K562 (cell line): ENCODE results near the gene TIMM17B. TPM values are rescaled to one million over a fixed set of nuclear protein-coding genes. Genes with fewer than 3 reads are reported as not detected.

Experiments
- ATAC-seq: fragments of 200-7000 bp; cut with Tn5 transposase; 3 replicates; pipeline ENCODE4 v1.9.1; 2020; ENCODE audit warnings: moderate library complexity
- BruUV-seq: library from RNA; stranded (reverse); fragments of 400-500 nt; replicated peaks from 2 replicates; lab custom pipeline; 2021; lab: Mats Ljungman, UMichigan
- CTCF ChIA-PET: fragments of 300-600 bp; formaldehyde crosslinking; extraction: SDS; loops from one replicate; lab custom pipeline; 2021; ENCODE audit warnings: low intra/inter-chr PET ratio; lab: Yijun Ruan, JAX
- POLR2A ChIA-PET: fragments of 300-600, 350-650 bp; sonication (Branson Sonifier 250); formaldehyde crosslinking; extraction: SDS; loops from one replicate; lab custom pipeline; 2021; ENCODE audit warnings: antibody characterized with exemption, inconsistent platforms; lab: Yijun Ruan, JAX
- DNase-seq, 4 experiments: peaks; one replicate each; pipeline versions ENCODE4 v3.0.0 to v3.0.0-alpha.2; 2011 to 2018; ENCODE audit warnings: low spot score in 3 of 4, mixed read lengths in 3 of 4; ENCODE audit errors: extremely low read depth in 1 of 4
- FAIRE-seq: peaks from 2 replicates; lab custom pipeline; 2011; peaks lifted over from hg19 to GRCh38; lab: Jason Lieb, UNC
- H2AFZ ChIP-seq: 2 replicates; pipeline ENCODE4 v1.6.0; 2011; ENCODE audit warnings: low read depth, low read length, control low read depth, inconsistent platforms
- H3K27ac ChIP-seq: fragments of 200-600 bp; 3 replicates; pipeline ENCODE4 v1.8.0; 2011; ENCODE audit warnings: low read depth, mild to moderate bottlenecking, control low read depth, inconsistent platforms, low read length, moderate library complexity, mixed read lengths; ENCODE audit errors: extremely low read depth
- H3K27me3 ChIP-seq, 2 experiments: fragments of 300-600 bp in 1 of 2; 2 replicates in 1 of 2; 3 replicates in 1 of 2; pipeline versions ENCODE4 v1.6.0 to v1.8.0; 2011; ENCODE audit warnings: inconsistent platforms in 2 of 2, low read length in 2 of 2, mild to moderate bottlenecking in 1 of 2, mixed read lengths in 1 of 2, moderate library complexity in 1 of 2; ENCODE audit not compliant: control insufficient read depth in 2 of 2, insufficient read depth in 2 of 2
- H3K36me3 ChIP-seq: fragments of 300-600 bp; 3 replicates; pipeline ENCODE4 v1.8.0; 2011; ENCODE audit warnings: mild to moderate bottlenecking, low read length, inconsistent platforms; ENCODE audit not compliant: control insufficient read depth, insufficient read depth
- H3K4me1 ChIP-seq, 2 experiments: fragments of 200-600 bp in 1 of 2; replicated peaks in 1 of 2; 2 replicates in 1 of 2; 3 replicates in 1 of 2; pipeline versions ENCODE4 v1.5.1 to v1.8.0; 2011; ENCODE audit warnings: inconsistent platforms in 2 of 2, low read length in 2 of 2, mild to moderate bottlenecking in 1 of 2, mixed read lengths in 1 of 2, moderate library complexity in 1 of 2; ENCODE audit not compliant: control insufficient read depth in 2 of 2, insufficient read depth in 2 of 2
- H3K4me2 ChIP-seq: 2 replicates; pipeline ENCODE4 v1.6.1; 2011; ENCODE audit warnings: low read length, control low read depth, inconsistent platforms, mixed read lengths; ENCODE audit not compliant: insufficient read depth
- H3K4me3 ChIP-seq: fragments of 200-600 bp; sonication (generic), shearing (Covaris generic); 2 replicates; pipeline ENCODE4 v1.5.1; 2016; ENCODE audit warnings: control low read depth, inconsistent platforms
- H3K79me2 ChIP-seq: fragments of 200-600 bp; 3 replicates; pipeline ENCODE4 v1.8.0; 2011; ENCODE audit warnings: low read length, inconsistent platforms; ENCODE audit not compliant: control insufficient read depth, insufficient read depth
- H3K9ac ChIP-seq, 2 experiments: 2 replicates each; pipeline versions ENCODE4 v1.6.0 to v1.6.1; 2011; ENCODE audit warnings: low read depth in 2 of 2, low read length in 2 of 2, control low read depth in 1 of 2, inconsistent platforms in 1 of 2, mild to moderate bottlenecking in 1 of 2, mixed read lengths in 1 of 2; ENCODE audit not compliant: insufficient read depth in 1 of 2
- H3K9me1 ChIP-seq: one replicate; pipeline ENCODE4 v1.6.0; 2011; ENCODE audit warnings: inconsistent platforms, mild to moderate bottlenecking, low read length, moderate library complexity; ENCODE audit not compliant: control insufficient read depth, insufficient read depth
- H3K9me3 ChIP-seq: replicated peaks from 2 replicates; pipeline ENCODE4 v1.5.1; 2011; ENCODE audit warnings: low read depth, low read length, inconsistent platforms; ENCODE audit not compliant: control insufficient read depth, insufficient read depth
- H4K20me1 ChIP-seq: replicated peaks from 2 replicates; pipeline ENCODE4 v1.6.1; 2011; ENCODE audit warnings: low read length, inconsistent platforms, mixed read lengths; ENCODE audit not compliant: control insufficient read depth, insufficient read depth
- BCLAF1 ChIP-seq, 2 experiments: fragments of 450-650 bp in 1 of 2; IDR thresholded peaks; 2 replicates each; pipeline ENCODE4 v1.6.1; 2011 to 2017; ENCODE audit warnings: low read depth in 2 of 2, antibody characterized with exemption in 1 of 2, borderline replicate concordance in 1 of 2, low read length in 1 of 2, mild to moderate bottlenecking in 1 of 2, mixed read lengths in 1 of 2; ENCODE audit not compliant: control insufficient read depth in 1 of 2
- DLX4 ChIP-seq: fragments of 250-450 bp; sonication (Bioruptor Pico); IDR thresholded peaks from 2 replicates; pipeline ENCODE4 v1.6.1; 2021; ENCODE audit warnings: mild to moderate bottlenecking
- HNRNPUL1 ChIP-seq: fragments of 200-400 bp; formaldehyde crosslinking; IDR thresholded peaks from 2 replicates; pipeline ENCODE4 v1.6.1; 2017; ENCODE audit warnings: low read length
- NCOA2 ChIP-seq, 2 experiments: fragments of 450-650 bp; IDR thresholded peaks; 2 replicates each; pipeline ENCODE4 v1.6.1; 2018; ENCODE audit warnings: mild to moderate bottlenecking in 2 of 2, moderate library complexity in 1 of 2; ENCODE audit not compliant: partially characterized antibody in 2 of 2
- POLR2H ChIP-seq: IDR thresholded peaks from 2 replicates; pipeline ENCODE4 v1.6.1; 2016; ENCODE audit warnings: missing genetic modification characterization, low read depth, mild to moderate bottlenecking, control low read depth, missing compliant biosample characterization, moderate library complexity
- RBFOX2 ChIP-seq: fragments of 200-400 bp; formaldehyde crosslinking; IDR thresholded peaks from 2 replicates; pipeline ENCODE4 v1.6.1; 2017; ENCODE audit warnings: low read depth, mild to moderate bottlenecking, low read length, moderate library complexity
- TFE3 ChIP-seq: fragments of 450-650 bp; formaldehyde crosslinking; IDR thresholded peaks from 2 replicates; pipeline ENCODE4 v1.4.0; 2020; ENCODE audit warnings: mild to moderate bottlenecking, mixed read lengths
- ZNF717 ChIP-seq: fragments of 250-450 bp; sonication (Bioruptor Pico); IDR thresholded peaks from 2 replicates; pipeline ENCODE4 v1.5.0; 2021
- WGBS: fragments of 100-300 bp; shearing (Covaris generic); methylation state at CpG from one replicate; pipeline ENCODE4 v1.1.6; 2016; ENCODE audit warnings: low coverage, mixed read lengths; ENCODE audit not compliant: insufficient coverage; ENCODE audit errors: missing lambda C conversion rate; 5-methylcytosine and 5-hydroxymethylcytosine counted together
- in situ Hi-C: fragments of 300-500 bp; cut with MboI; formaldehyde crosslinking; loops from 4 replicates; pipeline ENCODE4 v1.15.0; 2018; ENCODE audit warnings: inconsistent platforms, mixed read lengths
- intact Hi-C: fragments of 100-400 bp; cut with micrococcal nuclease; formaldehyde crosslinking; loops from 2 replicates; pipeline ENCODE4 v1.14.2; 2022
- polyA plus RNA-seq, 8 experiments: library from polyadenylated mRNA; depleted of rRNA in 4 of 8; stranded (reverse) in 5 of 8; unstranded in 3 of 8; fragments of >200 nt; fragmentation: Nextera tagmentation in 2 of 8; fragmentation: Illumina TruSeq in 1 of 8; extraction: Ambion mirVana in 2 of 8; extraction: Trizol in 1 of 8; gene quantifications; 2 replicates each; pipeline versions ENCODE4 v1.2.1 to v1.2.3, GENCODE V29; 2011 to 2014; ENCODE audit warnings: inconsistent platforms in 1 of 8, missing spikeins in 1 of 8
- total RNA-seq, 7 experiments: library from RNA; depleted of rRNA in 6 of 7; stranded (reverse); fragments of >200 nt in 6 of 7; fragmentation: Illumina TruSeq in 2 of 7; extraction: Trizol in 2 of 7; gene quantifications; 2 replicates each; pipeline versions ENCODE4 v1.2.1 to v1.2.3, GENCODE V29; 2011 to 2021; ENCODE audit warnings: low replicate concordance in 1 of 7

TIMM17B gene
- total and polyA plus RNA-seq, 9 of the 15 experiments (the other 6 are each of a cell fraction or from before 2014, with no cell fraction given) = 9.9 to 184 (median 115) TPM

GRCh38 chrX:48893556-48894348 is 3.8 kb downstream of the TIMM17B start:
- POLR2A ChIA-PET = interaction anchor here (0.8 kb wide), 1 partner anchor 18 kb away, joined by 3 read pairs; the partner anchor contains the start of gene SLC35A2
- Histone ChIP-seq H3K79me2 (peaks cover 42% of the 10 kb centered on the region), H3K9me1 (no peaks in the 10 kb centered on the region), H3K27me3 (no peaks in the 10 kb centered on the region), H4K20me1 (peaks cover 7% of the 10 kb centered on the region; the same call in 1 of the 2 replicates), H3K4me1 (peaks cover 10 to 36% of the 10 kb centered on the region in 2 experiments; a peak in 4 of 5 replicates), H3K9me3 (no peaks in the 10 kb centered on the region), H3K4me3 (no peak overlapping the region), H3K27ac (no peak overlapping the region), H2AFZ (no peak overlapping the region), H3K4me2 (no peak overlapping the region), H3K36me3 (peaks cover 37% of the 10 kb centered on the region; the same call in 2 of the 3 replicates), H3K9ac (no peak overlapping the region; a peak in 1 of 4 replicates)
- whole genome bisulfite sequencing = 98% methylated on average over 8 of the region's 16 CpGs
- CTCF ChIA-PET = no interaction called here
- DNase-seq (no peak), ATAC-seq (no peak), FAIRE-seq (no peak)
- TF ChIP-seq RBFOX2 (0 out of 2 replicates have a peak, but pooled peaks have one; percentile 25), ZNF717 (CRISPR knock-in tag) (no peak), POLR2H (tag) (no peak)
- BruUV-seq = no TSS peak
- intact Hi-C loops = no loop called here
- in situ Hi-C loops = no loop called here

- 100% methylated on average over 3 of the region's 4 CpGs for WGBS
- H3K79me2 ChIP-seq = peaks cover 35% of the 10 kb centered on the region
- no peak overlapping the region for H3K4me3 ChIP-seq
- BruUV-seq = no TSS peak
- no peaks in the 10 kb centered on the region for H3K9me3 ChIP-seq
- no peak overlapping the region for H3K4me2 ChIP-seq
- peaks cover 10 to 32% of the 10 kb centered on the region in 2 experiments; a peak in 4 of 5 replicates for H3K4me1 ChIP-seq
- H4K20me1 ChIP-seq = peaks cover 7% of the 10 kb centered on the region; the same call in 1 of the 2 replicates
- POLR2A ChIA-PET = no interaction called here
- H3K9me1 ChIP-seq = no peaks in the 10 kb centered on the region
- H2AFZ ChIP-seq = no peak overlapping the region
- H3K27me3 ChIP-seq = no peaks in the 10 kb centered on the region
- intact Hi-C loops = no loop called here
- DNase-seq (no peak), FAIRE-seq (no peak), ATAC-seq (no peak)
- in situ Hi-C loops = no loop called here
- no peak overlapping the region for H3K27ac ChIP-seq
- peaks cover 37% of the 10 kb centered on the region; the same call in 2 of the 3 replicates for H3K36me3 ChIP-seq
- CTCF ChIA-PET = no interaction called here
- H3K9ac ChIP-seq = peak overlapping the region in 1 of 2 experiments; percentile 45; a peak in 1 of 4 replicates
- TF ChIP-seq TFE3 (CRISPR knock-in tag) (no peak), BCLAF1 (IDR thresholded peaks at IDR 0.05; ENCODE audit: borderline replicate concordance in 1 of 2, control insufficient read depth in 1 of 2, low read depth in 2 of 2, low read length in 1 of 2) (no peak), NCOA2 (IDR thresholded peaks at IDR 0.05; ENCODE audit: partially characterized antibody in 2 of 2) (no peak), HNRNPUL1 (no peak), DLX4 (CRISPR knock-in tag) (no peak)
These were observed 4.7 kb downstream of the TIMM17B start for GRCh38 chrX:48892896-48893295.
